ENCODE measurements around the gene TMEM98. TPM values are rescaled to one million over a fixed set of nuclear protein-coding genes. Genes with fewer than 3 reads are reported as not detected.

The TMEM98 gene
- total and polyA plus RNA-seq, 2 of the 8 experiments (the other 6 are each of a cell fraction or from before 2014, with no cell fraction given): 86.1 to 232 TPM

- Histone ChIP-seq H3K79me1 (ENCODE audit: low read depth, low read length) (no peaks in the 10 kb centered on the region), H3K27me3 (replicated peaks in 1 of 4; ENCODE audit: control insufficient read depth in 3 of 4, extremely low read depth in 1 of 4, insufficient read depth in 3 of 4, low read length in 3 of 4) (no peaks in the 10 kb centered on the region), H3K9me3 (ENCODE audit: insufficient read depth in 2 of 2, low read depth in 1 of 2, low read length in 1 of 2) (no peaks in the 10 kb centered on the region), H3K56ac (replicated peaks; ENCODE audit: insufficient read length, low read depth, low read length) (no peak overlapping the region), H3K23ac (ENCODE audit: insufficient read length) (no peak overlapping the region), H3K4me2 (ENCODE audit: insufficient read depth in 1 of 2, low read depth in 2 of 2, low read length in 2 of 2) (no peak overlapping the region), H3K4ac (replicated peaks; ENCODE audit: insufficient read length, low read depth, low read length) (no peak overlapping the region), H3K36me3 (ENCODE audit: control insufficient read depth in 2 of 4, insufficient read depth in 4 of 4, low read length in 3 of 4) (no peaks in the 10 kb centered on the region), H2BK15ac (ENCODE audit: low read length) (no peak overlapping the region), H4K8ac (ENCODE audit: extremely low read depth, insufficient read depth, low read length) (no peak overlapping the region), H3K9ac (replicated peaks in 1 of 4; ENCODE audit: extremely low read depth in 1 of 4, low read depth in 3 of 4, low read length in 3 of 4) (no peak overlapping the region), H2BK12ac (ENCODE audit: low read depth, low read length) (no peak overlapping the region), H2BK5ac (ENCODE audit: low read depth, low read length) (no peak overlapping the region), H4K20me1 (replicated peaks in 1 of 2; ENCODE audit: control insufficient read depth in 1 of 2, insufficient read depth in 2 of 2, low read length in 2 of 2) (no peaks in the 10 kb centered on the region), H3K18ac (ENCODE audit: extremely low read depth, low read length) (no peak overlapping the region), H3K4me1 (replicated peaks in 1 of 4; ENCODE audit: control insufficient read depth in 3 of 4, insufficient read depth in 4 of 4, low read length in 3 of 4) (no peaks in the 10 kb centered on the region), H3K79me2 (ENCODE audit: control insufficient read depth in 1 of 2, insufficient read depth in 2 of 2, low read length in 2 of 2) (no peaks in the 10 kb centered on the region), H2BK20ac (ENCODE audit: low read length) (no peak overlapping the region), H4K5ac (ENCODE audit: insufficient read length, low read depth, low read length) (no peak overlapping the region), H3K27ac (ENCODE audit: low read depth, low read length) (no peak overlapping the region), H3K4me3 (ENCODE audit: extremely low read depth in 1 of 4, insufficient read depth in 2 of 4, low read depth in 3 of 4, low read length in 4 of 4) (no peak overlapping the region), H4K91ac (replicated peaks; ENCODE audit: insufficient read length, low read length) (no peak overlapping the region), H2BK120ac (replicated peaks; ENCODE audit: low read depth, low read length) (no peak overlapping the region), H3K23me2 (ENCODE audit: low read depth, low read length) (no peaks in the 10 kb centered on the region), H3K14ac (ENCODE audit: insufficient read length) (no peak overlapping the region), H2AK5ac (ENCODE audit: low read depth, low read length) (no peak overlapping the region), H2AFZ (ENCODE audit: low read length) (no peak overlapping the region)
- POLR2A ChIA-PET (ENCODE audit: partially characterized antibody): no interaction called here
- FAIRE-seq (no peak), DNase-seq (ENCODE audit: low read depth in 1 of 2, low spot score in 2 of 2) (no peak)
- CTCF ChIA-PET (ENCODE audit: partially characterized antibody): no interaction called here
- 76% methylated on average over 11 of the region's 11 CpGs; no CpG with 5 or more reads in 1 of the 2 experiments for WGBS, 2 experiments (ENCODE audit: extremely low coverage in 1 of 2, insufficient coverage in 1 of 2, insufficient read length in 1 of 2, insufficient replicate concordance in 2 of 2, low coverage in 1 of 2, low lambda C conversion rate in 2 of 2, missing lambda C conversion rate in 1 of 2)
- TF ChIP-seq POU5F1 (IDR thresholded peaks at IDR 0.05; ENCODE audit: low read depth, low read length) (no peak), SAP30 (IDR thresholded peaks at IDR 0.05; ENCODE audit: insufficient read depth, insufficient replicate concordance, low read length) (no peak), EGR1 (IDR thresholded peaks at IDR 0.05; ENCODE audit: borderline replicate concordance, low read depth, low read length) (no peak), CREB1 (IDR thresholded peaks at IDR 0.05) (no peak), RNF2 (IDR thresholded peaks at IDR 0.05; ENCODE audit: borderline replicate concordance, low read depth, low read length, missing control alignments, poor library complexity, severe bottlenecking) (no peak), CTCF (IDR thresholded peaks at IDR 0.05; ENCODE audit: control extremely low read depth in 1 of 3, insufficient read depth in 1 of 3, low read depth in 1 of 3, low read length in 3 of 3) (no peak), JUN (IDR thresholded peaks at IDR 0.05; ENCODE audit: low read depth, low read length) (no peak), PHF8 (conservative IDR thresholded peaks at IDR 0.05; ENCODE audit: low read depth, low read length) (no peak), USF2 (IDR thresholded peaks at IDR 0.05; ENCODE audit: low read length) (no peak), BRCA1 (IDR thresholded peaks at IDR 0.05; ENCODE audit: low read depth, low read length) (no peak)
These were observed 36.6 kb downstream of the TMEM98 start for GRCh38 chr17:32964541-32964940.
